SK-N-SH treated with all-trans-retinoic acid at 6 μM for 48 hours (cell line): Measurements from ENCODE around the gene CLEC16A.

Experiments used
- ATAC-seq: fragments of 200-7000 bp; cut with Tn5 transposase; 3 replicates; pipeline ENCODE4 v1.9.1; 2020; ENCODE audit warnings: mild to moderate bottlenecking, moderate library complexity
- ARNTL ChIP-seq: fragments of 450-650 bp; formaldehyde crosslinking; IDR thresholded peaks from 2 replicates; pipeline ENCODE4 v1.5.0; 2020; ENCODE audit warnings: low read depth, mild to moderate bottlenecking, moderate library complexity, borderline replicate concordance
- BACH2 ChIP-seq: fragments of 250-450 bp; sonication (Bioruptor Pico); IDR thresholded peaks from 2 replicates; pipeline ENCODE4 v1.9.0; 2021; ENCODE audit warnings: mild to moderate bottlenecking, borderline replicate concordance
- CREB5 ChIP-seq: fragments of 250-450 bp; sonication (Bioruptor Pico); IDR thresholded peaks from 2 replicates; pipeline ENCODE4 v1.5.1; 2020; ENCODE audit warnings: low read depth, mild to moderate bottlenecking, moderate library complexity
- CSDC2 ChIP-seq: fragments of 250-450 bp; sonication (Bioruptor Pico); IDR thresholded peaks from 2 replicates; pipeline ENCODE4 v1.5.0; 2020; ENCODE audit warnings: mild to moderate bottlenecking, moderate library complexity
- CSRNP3 ChIP-seq: fragments of 250-450 bp; sonication (Bioruptor Pico); IDR thresholded peaks from 2 replicates; pipeline ENCODE4 v1.5.1; 2021; ENCODE audit warnings: mild to moderate bottlenecking, moderate library complexity
- GLIS3 ChIP-seq: fragments of 250-450 bp; sonication (Bioruptor Pico); IDR thresholded peaks from 2 replicates; pipeline ENCODE4 v1.5.0; 2020; ENCODE audit warnings: mild to moderate bottlenecking, moderate library complexity
- ISL1 ChIP-seq: fragments of 250-450 bp; sonication (Bioruptor Pico); IDR thresholded peaks from 2 replicates; pipeline ENCODE4 v2.1.2; 2022; ENCODE audit warnings: mild to moderate bottlenecking, moderate library complexity
- POU6F1 ChIP-seq: fragments of 250-450 bp; sonication (Bioruptor Pico); IDR thresholded peaks from 2 replicates; pipeline ENCODE4 v1.8.0; 2021; ENCODE audit warnings: low read depth, mild to moderate bottlenecking, moderate library complexity, borderline replicate concordance
- PPARA ChIP-seq: fragments of 250-450 bp; sonication (Bioruptor Pico); IDR thresholded peaks from 2 replicates; pipeline ENCODE4 v1.5.0; 2020; ENCODE audit warnings: mild to moderate bottlenecking, borderline replicate concordance
- RARB ChIP-seq: fragments of 250-450 bp; sonication (Bioruptor Pico); IDR thresholded peaks from 2 replicates; pipeline ENCODE4 v1.8.0; 2021; ENCODE audit warnings: mild to moderate bottlenecking, moderate library complexity
- SNAI2 ChIP-seq: fragments of 250-450 bp; sonication (Bioruptor Pico); IDR thresholded peaks from 2 replicates; pipeline ENCODE4 v1.5.0; 2020; ENCODE audit warnings: mild to moderate bottlenecking, moderate library complexity
- TCF4 ChIP-seq: fragments of 250-450 bp; sonication (Bioruptor Pico); IDR thresholded peaks from 2 replicates; pipeline ENCODE4 v1.8.0; 2021; ENCODE audit warnings: mild to moderate bottlenecking, moderate library complexity, borderline replicate concordance
- TSHZ2 ChIP-seq: fragments of 250-450 bp; sonication (Bioruptor Pico); IDR thresholded peaks from 2 replicates; pipeline ENCODE4 v1.5.0; 2020; ENCODE audit warnings: mild to moderate bottlenecking, moderate library complexity
- ZC3H10 ChIP-seq: fragments of 250-450 bp; sonication (Bioruptor Pico); IDR thresholded peaks from 2 replicates; pipeline ENCODE4 v1.5.1; 2021; ENCODE audit warnings: mild to moderate bottlenecking, moderate library complexity
- ZFP3 ChIP-seq: fragments of 250-450 bp; sonication (Bioruptor Pico); IDR thresholded peaks from 2 replicates; pipeline ENCODE4 v1.5.0; 2020; ENCODE audit warnings: mild to moderate bottlenecking, moderate library complexity
- ZFP30 ChIP-seq: fragments of 450-650 bp; formaldehyde crosslinking; IDR thresholded peaks from 2 replicates; pipeline ENCODE4 v1.5.0; 2022; ENCODE audit warnings: mild to moderate bottlenecking, moderate library complexity
- ZNF565 ChIP-seq: fragments of 450-650 bp; formaldehyde crosslinking; conservative IDR thresholded peaks from 2 replicates; pipeline ENCODE4 v1.5.0; 2020; ENCODE audit warnings: low read depth, mild to moderate bottlenecking, moderate library complexity
- ZNF70 ChIP-seq: fragments of 450-650 bp; formaldehyde crosslinking; IDR thresholded peaks from 2 replicates; pipeline ENCODE4 v1.5.0; 2020; ENCODE audit warnings: mild to moderate bottlenecking, moderate library complexity
- ZNF8 ChIP-seq: fragments of 450-650 bp; formaldehyde crosslinking; IDR thresholded peaks from 2 replicates; pipeline ENCODE4 v1.5.0; 2020; ENCODE audit warnings: mild to moderate bottlenecking, moderate library complexity
- TF ChIP-seq, protein P1 (sequence below): fragments of 250-450 bp; sonication (Bioruptor Pico); IDR thresholded peaks from 2 replicates; pipeline ENCODE4 v1.8.0; 2020; ENCODE audit warnings: mild to moderate bottlenecking, moderate library complexity, borderline replicate concordance

CLEC16A gene

GRCh38 chr16:10964039-10964890 is 19.9 kb downstream of the CLEC16A start (continued):
- TF ChIP-seq CSRNP3 (CRISPR knock-in tag), result no peak
- TF ChIP-seq, all 23 proteins: peak for 0

DNA sequence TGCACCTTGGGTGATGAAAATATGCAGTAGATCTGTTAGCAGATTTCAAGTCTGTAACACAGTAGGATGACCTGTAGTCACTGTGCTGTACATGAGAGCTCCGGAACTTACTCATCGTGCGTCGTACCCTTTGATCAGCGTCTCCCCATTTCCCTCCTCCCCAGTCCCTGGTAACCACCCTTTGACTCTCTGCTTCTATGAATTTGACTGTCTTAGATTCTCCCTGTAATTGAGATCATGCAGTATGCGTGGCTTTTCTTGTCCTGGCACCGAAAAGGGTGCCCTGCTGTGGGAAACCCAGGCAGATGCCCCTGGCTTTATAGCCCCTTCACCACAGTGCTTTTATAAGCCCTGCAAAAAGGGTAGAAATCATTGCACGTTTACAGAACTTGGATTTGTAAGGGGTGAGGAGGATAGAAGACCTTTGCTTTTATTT is 20.5 kb downstream of the CLEC16A start:
- TF ChIP-seq ZNF8 (CRISPR knock-in tag) (no peak), POU6F1 (CRISPR knock-in tag) (no peak), TCF4 (CRISPR knock-in tag) (no peak), ARNTL (CRISPR knock-in tag) (no peak), GLIS3 (CRISPR knock-in tag) (no peak), CSDC2 (CRISPR knock-in tag) (no peak), BACH2 (CRISPR knock-in tag) (no peak), CSRNP3 (CRISPR knock-in tag) (no peak), ZNF70 (CRISPR knock-in tag) (no peak), ZNF565 (CRISPR knock-in tag) (no peak), TSHZ2 (no peak), ZC3H10 (CRISPR knock-in tag) (no peak), PPARA (CRISPR knock-in tag) (no peak), SNAI2 (CRISPR knock-in tag) (no peak), ZFP3 (CRISPR knock-in tag) (no peak), ZFP30 (no peak), RARB (CRISPR knock-in tag) (no peak), ISL1 (CRISPR knock-in tag) (no peak), CREB5 (no peak)
- TF ChIP-seq, protein P1, sequence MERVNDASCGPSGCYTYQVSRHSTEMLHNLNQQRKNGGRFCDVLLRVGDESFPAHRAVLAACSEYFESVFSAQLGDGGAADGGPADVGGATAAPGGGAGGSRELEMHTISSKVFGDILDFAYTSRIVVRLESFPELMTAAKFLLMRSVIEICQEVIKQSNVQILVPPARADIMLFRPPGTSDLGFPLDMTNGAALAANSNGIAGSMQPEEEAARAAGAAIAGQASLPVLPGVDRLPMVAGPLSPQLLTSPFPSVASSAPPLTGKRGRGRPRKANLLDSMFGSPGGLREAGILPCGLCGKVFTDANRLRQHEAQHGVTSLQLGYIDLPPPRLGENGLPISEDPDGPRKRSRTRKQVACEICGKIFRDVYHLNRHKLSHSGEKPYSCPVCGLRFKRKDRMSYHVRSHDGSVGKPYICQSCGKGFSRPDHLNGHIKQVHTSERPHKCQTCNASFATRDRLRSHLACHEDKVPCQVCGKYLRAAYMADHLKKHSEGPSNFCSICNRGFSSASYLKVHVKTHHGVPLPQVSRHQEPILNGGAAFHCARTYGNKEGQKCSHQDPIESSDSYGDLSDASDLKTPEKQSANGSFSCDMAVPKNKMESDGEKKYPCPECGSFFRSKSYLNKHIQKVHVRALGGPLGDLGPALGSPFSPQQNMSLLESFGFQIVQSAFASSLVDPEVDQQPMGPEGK (CRISPR knock-in tag), result no peak

More for the DNA sequence above, 20.5 kb downstream of the CLEC16A start:
- no peak for ATAC-seq
